K562 (cell line): Measurements from ENCODE around the gene RPL21. TPM values are rescaled to one million over a fixed set of nuclear protein-coding genes. Genes with fewer than 3 reads are reported as not detected.

Experiments
- CBX8 ChIP-seq: fragments of 200-600 bp; sonication (generic); IDR thresholded peaks from 2 replicates; pipeline ENCODE4 v1.6.1; 2012; ENCODE audit warnings: borderline replicate concordance, mixed run types, low read depth, mild to moderate bottlenecking, moderate library complexity, mixed read lengths, low read length, control low read depth, inconsistent platforms; ENCODE audit not compliant: poor library complexity, severe bottlenecking; ENCODE audit errors: extremely low read depth
- CHD7 ChIP-seq: fragments of 200-600 bp; sonication (generic); IDR thresholded peaks from one replicate; pipeline ENCODE4 v1.6.1; 2012; ENCODE audit warnings: mild to moderate bottlenecking, low read depth, low read length, inconsistent platforms
- CREBBP ChIP-seq: IDR thresholded peaks from one replicate; pipeline ENCODE4 v1.6.1; 2012; ENCODE audit warnings: low read depth, mild to moderate bottlenecking, control low read depth, inconsistent platforms, low read length
- GABPB2 ChIP-seq: fragments of 250-450 bp; sonication (Bioruptor Pico); conservative IDR thresholded peaks from 2 replicates; pipeline ENCODE4 v1.5.1; 2021; ENCODE audit warnings: mild to moderate bottlenecking
- NR2F6 ChIP-seq: fragments of 450-650 bp; formaldehyde crosslinking; IDR thresholded peaks from 2 replicates; pipeline ENCODE4 v1.4.0; 2020; ENCODE audit warnings: mild to moderate bottlenecking
- POLR2A ChIP-seq: fragments of 450-650 bp; conservative IDR thresholded peaks from 2 replicates; pipeline ENCODE4 v1.6.1; 2016
- POLR2AphosphoS5 ChIP-seq: IDR thresholded peaks from 2 replicates; pipeline ENCODE4 v1.6.1; 2011; ENCODE audit warnings: mild to moderate bottlenecking, low read depth, low read length, moderate library complexity; ENCODE audit not compliant: control insufficient read depth, insufficient read depth
- POLR2G ChIP-seq: fragments of 200-400 bp; formaldehyde crosslinking; IDR thresholded peaks from 2 replicates; pipeline ENCODE4 v1.6.1; 2017; ENCODE audit warnings: low read depth, mild to moderate bottlenecking, antibody characterized with exemption, low read length, moderate library complexity
- RBFOX2 ChIP-seq: fragments of 200-400 bp; formaldehyde crosslinking; IDR thresholded peaks from 2 replicates; pipeline ENCODE4 v1.6.1; 2017; ENCODE audit warnings: low read depth, mild to moderate bottlenecking, low read length, moderate library complexity
- RNF2 ChIP-seq: sonication (generic); IDR thresholded peaks from 2 replicates; pipeline ENCODE4 v1.6.1; 2016
- SIN3A ChIP-seq, 2 experiments: fragments of 150-350 bp in 1 of 2; IDR thresholded peaks; 2 replicates each; pipeline ENCODE4 v1.6.1; 2011 to 2016; ENCODE audit warnings: borderline replicate concordance in 2 of 2, low read depth in 2 of 2, low read length in 2 of 2, mild to moderate bottlenecking in 2 of 2, moderate library complexity in 2 of 2; ENCODE audit not compliant: control insufficient read depth in 1 of 2
- SMAD3 ChIP-seq: fragments of 450-650 bp; formaldehyde crosslinking; conservative IDR thresholded peaks from 2 replicates; pipeline ENCODE4 v1.4.0; 2020; ENCODE audit warnings: mild to moderate bottlenecking
- YY1 ChIP-seq, 3 experiments: IDR thresholded peaks; 2 replicates each; pipeline ENCODE4 v1.6.1; 2011; ENCODE audit warnings: low read length in 2 of 3, mild to moderate bottlenecking in 2 of 3, moderate library complexity in 2 of 3, borderline replicate concordance in 1 of 3, control low read depth in 1 of 3, low read depth in 1 of 3; ENCODE audit not compliant: insufficient read depth in 3 of 3, insufficient replicate concordance in 2 of 3, control insufficient read depth in 1 of 3, insufficient read length in 1 of 3; ENCODE audit errors: extremely low read depth in 1 of 3
- ZNF507 ChIP-seq: conservative IDR thresholded peaks from 2 replicates; pipeline ENCODE4 v1.6.1; 2017; ENCODE audit warnings: missing genetic modification characterization, missing compliant biosample characterization
- polyA plus RNA-seq, 8 experiments: library from polyadenylated mRNA; depleted of rRNA in 4 of 8; stranded (reverse) in 5 of 8; unstranded in 3 of 8; fragments of >200 nt; fragmentation: Nextera tagmentation in 2 of 8; fragmentation: Illumina TruSeq in 1 of 8; extraction: Ambion mirVana in 2 of 8; extraction: Trizol in 1 of 8; gene quantifications; 2 replicates each; pipeline versions ENCODE4 v1.2.1 to v1.2.3, GENCODE V29; 2011 to 2014; ENCODE audit warnings: inconsistent platforms in 1 of 8, missing spikeins in 1 of 8
- total RNA-seq, 7 experiments: library from RNA; depleted of rRNA in 6 of 7; stranded (reverse); fragments of >200 nt in 6 of 7; fragmentation: Illumina TruSeq in 2 of 7; extraction: Trizol in 2 of 7; gene quantifications; 2 replicates each; pipeline versions ENCODE4 v1.2.1 to v1.2.3, GENCODE V29; 2011 to 2021; ENCODE audit warnings: low replicate concordance in 1 of 7
- TF ChIP-seq, protein P1 (sequence below): fragments of 250-450 bp; sonication (Bioruptor Pico); IDR thresholded peaks from 2 replicates; pipeline ENCODE4 v1.5.0; 2021

The RPL21 gene
- total and polyA plus RNA-seq, 9 of the 15 experiments (the other 6 are each of a cell fraction or from before 2014, with no cell fraction given), result 622 to 4,203 (median 1,676) TPM

- TF ChIP-seq RBFOX2 (no peak), POLR2G (0 out of 2 replicates have a peak, but pooled peaks have one; percentile 24), YY1 (IDR thresholded peaks at IDR 0.05; ENCODE audit: borderline replicate concordance in 1 of 3, control insufficient read depth in 1 of 3, extremely low read depth in 1 of 3, insufficient read depth in 3 of 3, insufficient read length in 1 of 3, insufficient replicate concordance in 2 of 3, low read depth in 1 of 3, low read length in 2 of 3) (no peak), POLR2A (peak; percentile 68), NR2F6 (CRISPR knock-in tag) (no peak), POLR2AphosphoS5 (peak; percentile 70; the same call in 1 of the 2 replicates), SIN3A (IDR thresholded peaks at IDR 0.05; ENCODE audit: borderline replicate concordance in 2 of 2, control insufficient read depth in 1 of 2, low read depth in 2 of 2, low read length in 2 of 2) (0 out of 4 replicates have a peak, but pooled peaks of 1 of the 2 experiments have one; percentile 25), CREBBP (no peak), RNF2 (no peak), ZNF507 (tag) (no peak), CHD7 (no peak), CBX8 (no peak), GABPB2 (no peak), SMAD3 (CRISPR knock-in tag) (no peak)
- TF ChIP-seq, protein P1, sequence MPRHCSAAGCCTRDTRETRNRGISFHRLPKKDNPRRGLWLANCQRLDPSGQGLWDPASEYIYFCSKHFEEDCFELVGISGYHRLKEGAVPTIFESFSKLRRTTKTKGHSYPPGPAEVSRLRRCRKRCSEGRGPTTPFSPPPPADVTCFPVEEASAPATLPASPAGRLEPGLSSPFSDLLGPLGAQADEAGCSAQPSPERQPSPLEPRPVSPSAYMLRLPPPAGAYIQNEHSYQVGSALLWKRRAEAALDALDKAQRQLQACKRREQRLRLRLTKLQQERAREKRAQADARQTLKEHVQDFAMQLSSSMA (CRISPR knock-in tag), result no peak
Measured at GRCh38 chr13:27257648-27258253, 6.4 kb downstream of the RPL21 start (continued).
